RWPE2 (cell line): Measurements from ENCODE around the gene OSBPL3.

Experiments used
- ATAC-seq: fragments of 200-7000 bp; cut with Tn5 transposase; 3 replicates; pipeline ENCODE4 v1.9.1; 2021; ENCODE audit warnings: low read depth
- DNase-seq: peaks from one replicate; pipeline ENCODE4 v3.0.0-alpha.2; 2020; ENCODE audit warnings: low spot score
- H3K27ac ChIP-seq: fragments of 450-650 bp; 2 replicates; pipeline ENCODE4 v1.5.1; 2017; ENCODE audit warnings: mild to moderate bottlenecking; ENCODE audit not compliant: poor library complexity, severe bottlenecking
- H3K27me3 ChIP-seq: fragments of 250-450 bp; sonication (Bioruptor Pico); 2 replicates; pipeline ENCODE4 v1.5.1; 2021; ENCODE audit warnings: mild to moderate bottlenecking, moderate library complexity; ENCODE audit not compliant: insufficient read depth, poor library complexity, severe bottlenecking
- H3K36me3 ChIP-seq: fragments of 250-450 bp; sonication (Bioruptor Pico); 2 replicates; pipeline ENCODE4 v1.5.1; 2020; ENCODE audit warnings: low read depth, mild to moderate bottlenecking, moderate library complexity
- H3K4me1 ChIP-seq: fragments of 250-450 bp; sonication (Bioruptor Pico); 2 replicates; pipeline ENCODE4 v1.5.1; 2021; ENCODE audit warnings: mild to moderate bottlenecking, moderate library complexity; ENCODE audit not compliant: insufficient read depth, poor library complexity, severe bottlenecking
- H3K4me3 ChIP-seq: fragments of 250-450 bp; sonication (Bioruptor Pico); 2 replicates; pipeline ENCODE4 v1.5.1; 2021; ENCODE audit warnings: mild to moderate bottlenecking, moderate library complexity; ENCODE audit not compliant: severe bottlenecking
- H3K9me3 ChIP-seq: fragments of 250-450 bp; sonication (Bioruptor Pico); 2 replicates; pipeline ENCODE4 v1.5.1; 2021; ENCODE audit warnings: mild to moderate bottlenecking, moderate library complexity; ENCODE audit not compliant: severe bottlenecking
- TF ChIP-seq, protein P1 (sequence below): fragments of 450-650 bp; IDR thresholded peaks from one replicate; pipeline ENCODE4 v1.5.1; 2017; ENCODE audit warnings: mild to moderate bottlenecking, moderate library complexity; ENCODE audit not compliant: poor library complexity, severe bottlenecking

OSBPL3 gene

DNA sequence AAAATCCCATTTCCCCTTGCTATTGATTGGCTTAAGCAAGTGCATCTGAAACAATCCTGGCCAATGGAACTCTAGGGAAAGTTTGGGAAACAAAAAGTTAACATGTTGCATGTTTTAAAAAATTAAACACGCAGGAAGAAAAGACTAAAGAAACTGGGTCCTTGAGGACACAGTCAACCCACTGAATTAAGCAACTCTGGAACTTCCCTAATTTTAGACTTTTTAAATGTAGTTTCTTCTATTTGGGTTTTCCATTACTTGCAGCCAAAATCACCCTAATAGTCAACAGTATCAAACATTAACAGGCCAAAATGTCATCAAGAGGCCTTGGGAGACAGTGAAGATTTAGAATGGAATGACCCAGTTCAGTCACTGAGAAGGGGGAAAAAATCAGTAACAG lies 40.6 kb downstream of the OSBPL3 start:
- TF ChIP-seq, protein P1, sequence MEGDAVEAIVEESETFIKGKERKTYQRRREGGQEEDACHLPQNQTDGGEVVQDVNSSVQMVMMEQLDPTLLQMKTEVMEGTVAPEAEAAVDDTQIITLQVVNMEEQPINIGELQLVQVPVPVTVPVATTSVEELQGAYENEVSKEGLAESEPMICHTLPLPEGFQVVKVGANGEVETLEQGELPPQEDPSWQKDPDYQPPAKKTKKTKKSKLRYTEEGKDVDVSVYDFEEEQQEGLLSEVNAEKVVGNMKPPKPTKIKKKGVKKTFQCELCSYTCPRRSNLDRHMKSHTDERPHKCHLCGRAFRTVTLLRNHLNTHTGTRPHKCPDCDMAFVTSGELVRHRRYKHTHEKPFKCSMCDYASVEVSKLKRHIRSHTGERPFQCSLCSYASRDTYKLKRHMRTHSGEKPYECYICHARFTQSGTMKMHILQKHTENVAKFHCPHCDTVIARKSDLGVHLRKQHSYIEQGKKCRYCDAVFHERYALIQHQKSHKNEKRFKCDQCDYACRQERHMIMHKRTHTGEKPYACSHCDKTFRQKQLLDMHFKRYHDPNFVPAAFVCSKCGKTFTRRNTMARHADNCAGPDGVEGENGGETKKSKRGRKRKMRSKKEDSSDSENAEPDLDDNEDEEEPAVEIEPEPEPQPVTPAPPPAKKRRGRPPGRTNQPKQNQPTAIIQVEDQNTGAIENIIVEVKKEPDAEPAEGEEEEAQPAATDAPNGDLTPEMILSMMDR: no peak
- ATAC-seq (no peak), DNase-seq (no peak)
- no peaks in the 10 kb centered on the region for H3K36me3 ChIP-seq
- no peak overlapping the region for H3K4me3 ChIP-seq
- no peak overlapping the region for H3K27ac ChIP-seq
- H3K9me3 ChIP-seq: no peaks in the 10 kb centered on the region
- H3K27me3 ChIP-seq: no peaks in the 10 kb centered on the region
- peaks cover 7% of the 10 kb centered on the region for H3K4me1 ChIP-seq

- ATAC-seq: peak; percentile 36; the same call in 1 of the 3 replicates
- no peak for DNase-seq
- Histone ChIP-seq H3K4me1 (peaks cover 7% of the 10 kb centered on the region), H3K4me3 (no peak overlapping the region), H3K36me3 (0 out of 2 replicates have a peak, but pooled peaks cover 1% of the 10 kb centered on the region), H3K27me3 (no peaks in the 10 kb centered on the region), H3K9me3 (no peaks in the 10 kb centered on the region), H3K27ac (no peak overlapping the region)
- TF ChIP-seq, protein P1: no peak
Observed at GRCh38 chr7:24936121-24936824, 43.7 kb downstream of the OSBPL3 start.

DNA sequence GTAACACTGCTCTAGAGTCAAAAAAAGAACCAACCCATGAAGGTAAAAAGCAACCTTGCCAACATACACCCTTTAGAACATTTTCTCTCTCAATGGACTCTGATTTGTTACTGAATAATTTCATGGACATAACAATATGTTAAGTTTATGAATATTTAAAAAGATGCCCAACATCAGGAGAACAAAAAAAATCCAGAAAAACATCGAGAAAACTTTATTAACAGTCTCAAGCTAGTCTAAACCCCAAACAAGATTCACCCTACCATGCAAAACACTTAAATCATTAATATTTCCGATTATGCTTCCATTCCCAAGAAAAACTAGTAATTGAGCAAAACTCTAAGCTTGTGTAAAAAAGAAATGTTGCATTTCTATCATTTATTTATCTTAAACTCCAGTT lies 46.7 kb downstream of the OSBPL3 start:
- ATAC-seq (no peak), DNase-seq (no peak)
- H3K9me3 ChIP-seq: no peaks in the 10 kb centered on the region
- no peak overlapping the region for H3K27ac ChIP-seq
- H3K36me3 ChIP-seq: 0 out of 2 replicates have a peak, but pooled peaks cover 3% of the 10 kb centered on the region
- TF ChIP-seq, protein P1: no peak
- no peaks in the 10 kb centered on the region for H3K27me3 ChIP-seq
- peaks cover 12% of the 10 kb centered on the region for H3K4me1 ChIP-seq
- H3K4me3 ChIP-seq: no peak overlapping the region

- no peak for ATAC-seq
- TF ChIP-seq, protein P1: no peak
- no peak for DNase-seq
- Histone ChIP-seq H3K4me1 (peaks cover 12% of the 10 kb centered on the region), H3K9me3 (no peaks in the 10 kb centered on the region), H3K4me3 (no peak overlapping the region), H3K27me3 (no peaks in the 10 kb centered on the region), H3K27ac (no peak overlapping the region), H3K36me3 (0 out of 2 replicates have a peak, but pooled peaks cover 3% of the 10 kb centered on the region)
Observed at GRCh38 chr7:24932815-24933214, 47.2 kb downstream of the OSBPL3 start.

GRCh38 chr7:24932389-24932788 lies 47.6 kb downstream of the OSBPL3 start:
- Histone ChIP-seq H3K9me3 (no peaks in the 10 kb centered on the region), H3K27ac (no peak overlapping the region), H3K4me1 (peaks cover 12% of the 10 kb centered on the region), H3K4me3 (no peak overlapping the region), H3K27me3 (no peaks in the 10 kb centered on the region), H3K36me3 (0 out of 2 replicates have a peak, but pooled peaks cover 3% of the 10 kb centered on the region)
- no peak for ATAC-seq
- TF ChIP-seq, protein P1: no peak
- DNase-seq: no peak
